ENCODE results near the gene NEURL1.

- TF ChIP-seq EP300 (IDR thresholded peaks at IDR 0.05): no peak
- TF ChIP-seq, protein P1, sequence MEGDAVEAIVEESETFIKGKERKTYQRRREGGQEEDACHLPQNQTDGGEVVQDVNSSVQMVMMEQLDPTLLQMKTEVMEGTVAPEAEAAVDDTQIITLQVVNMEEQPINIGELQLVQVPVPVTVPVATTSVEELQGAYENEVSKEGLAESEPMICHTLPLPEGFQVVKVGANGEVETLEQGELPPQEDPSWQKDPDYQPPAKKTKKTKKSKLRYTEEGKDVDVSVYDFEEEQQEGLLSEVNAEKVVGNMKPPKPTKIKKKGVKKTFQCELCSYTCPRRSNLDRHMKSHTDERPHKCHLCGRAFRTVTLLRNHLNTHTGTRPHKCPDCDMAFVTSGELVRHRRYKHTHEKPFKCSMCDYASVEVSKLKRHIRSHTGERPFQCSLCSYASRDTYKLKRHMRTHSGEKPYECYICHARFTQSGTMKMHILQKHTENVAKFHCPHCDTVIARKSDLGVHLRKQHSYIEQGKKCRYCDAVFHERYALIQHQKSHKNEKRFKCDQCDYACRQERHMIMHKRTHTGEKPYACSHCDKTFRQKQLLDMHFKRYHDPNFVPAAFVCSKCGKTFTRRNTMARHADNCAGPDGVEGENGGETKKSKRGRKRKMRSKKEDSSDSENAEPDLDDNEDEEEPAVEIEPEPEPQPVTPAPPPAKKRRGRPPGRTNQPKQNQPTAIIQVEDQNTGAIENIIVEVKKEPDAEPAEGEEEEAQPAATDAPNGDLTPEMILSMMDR (IDR thresholded peaks at IDR 0.05): no peak
Observed at GRCh38 chr10:103506061-103506460, 12.6 kb downstream of the NEURL1 start.

Data from ovary (tissue), 3 donors.